NCI-H2196 treated with DMSO at 0.1 percent for 48 hours (cell line): ENCODE results near the gene IBA57.
A peak's percentile ranks its signal among the peaks of the same experiment; 100 is the strongest.

Experiments used
- DNase-seq: peaks from one replicate; lab custom pipeline; 2025; ENCODE audit not compliant: unreplicated experiment; lab: John Stamatoyannopoulos, UW

The IBA57 gene

GRCh38 chr1:228165372-228166169 lies at the start of gene IBA57:
Gene IBA57, plus strand, starts transcription at chr1:228165804. Its CDS starts 13 bp downstream, at chr1:228165817.
- peak; percentile 96 for DNase-seq

GRCh38 chr1:228117335-228117734 lies 48.3 kb upstream of the IBA57 start:
- DNase-seq, result no peak

GRCh38 chr1:228118040-228118439 lies 47.6 kb upstream of the IBA57 start:
- no peak for DNase-seq

- DNase-seq, result no peak
These were observed 45.3 kb upstream of the IBA57 start for GRCh38 chr1:228120351-228120750.

- no peak for DNase-seq
These were observed 44.6 kb upstream of the IBA57 start for GRCh38 chr1:228120857-228121489.

GRCh38 chr1:228122921-228123441 lies 42.6 kb upstream of the IBA57 start:
- DNase-seq, result no peak

- no peak for DNase-seq
These were observed 42.1 kb upstream of the IBA57 start for GRCh38 chr1:228123505-228123904.

- no peak for DNase-seq
These were observed 40.4 kb upstream of the IBA57 start for GRCh38 chr1:228125185-228125584.

GRCh38 chr1:228131766-228132165 lies 33.8 kb upstream of the IBA57 start:
- no peak for DNase-seq

GRCh38 chr1:228134591-228134990 lies 31.0 kb upstream of the IBA57 start:
- no peak for DNase-seq

- DNase-seq, result no peak
These were observed 28.7 kb upstream of the IBA57 start for GRCh38 chr1:228136901-228137300.

- no peak for DNase-seq
These were observed 26.1 kb upstream of the IBA57 start for GRCh38 chr1:228139406-228139930.

GRCh38 chr1:228139931-228140723 lies 25.5 kb upstream of the IBA57 start, which contains the start of gene GUK1:
Gene GUK1, plus strand, starts transcription at chr1:228140279. Its CDS starts 24 bp downstream, at chr1:228140303.
- peak; percentile 99 for DNase-seq

GRCh38 chr1:228140724-228141225 lies 24.8 kb upstream of the IBA57 start:
- no peak for DNase-seq

- no peak for DNase-seq
These were observed 24.2 kb upstream of the IBA57 start for GRCh38 chr1:228141226-228142044.

GRCh38 chr1:228142155-228142691 lies 23.4 kb upstream of the IBA57 start:
- no peak for DNase-seq

GRCh38 chr1:228142701-228143136 lies 22.9 kb upstream of the IBA57 start:
- no peak for DNase-seq

GRCh38 chr1:228143480-228144192 lies 22.0 kb upstream of the IBA57 start:
- no peak for DNase-seq
